Activated CD8-positive, alpha-beta memory T cell treated with anti-CD3 and anti-CD28 coated beads, Interleukin-2, amount 50 U/mL, for 4 hours (primary cell): ENCODE measurements around the gene ANKRD63.

Experiments
- DNase-seq: peaks from one replicate; pipeline ENCODE4 v3.0.0-alpha.2; 2020

The ANKRD63 gene

GRCh38 chr15:40312370-40313158, 29.7 kb upstream of the ANKRD63 start:
- DNase-seq: no peak

GRCh38 chr15:40310993-40311392, 28.1 kb upstream of the ANKRD63 start:
- no peak for DNase-seq

- DNase-seq: peak; percentile 58
Observed at GRCh38 chr15:40310001-40310959, 27.4 kb upstream of the ANKRD63 start.

GRCh38 chr15:40309344-40309862, 26.5 kb upstream of the ANKRD63 start:
- DNase-seq: no peak

- peak; percentile 61 for DNase-seq
Observed at GRCh38 chr15:40307421-40308211, 24.8 kb upstream of the ANKRD63 start, which contains the start of gene PLCB2. Gene PLCB2, minus strand, starts transcription at chr15:40307935. Its CDS starts 263 bp downstream, at chr15:40307672.

- DNase-seq: no peak
Observed at GRCh38 chr15:40306908-40307307, 24.0 kb upstream of the ANKRD63 start.

GRCh38 chr15:40306371-40306770, 23.5 kb upstream of the ANKRD63 start:
- no peak for DNase-seq

GRCh38 chr15:40305281-40305680, 22.4 kb upstream of the ANKRD63 start:
- no peak for DNase-seq

- no peak for DNase-seq
Observed at GRCh38 chr15:40303576-40303975, 20.7 kb upstream of the ANKRD63 start.

GRCh38 chr15:40302981-40303380, 20.1 kb upstream of the ANKRD63 start:
- DNase-seq: no peak

GRCh38 chr15:40302288-40302886, 19.5 kb upstream of the ANKRD63 start:
- no peak for DNase-seq

- no peak for DNase-seq
Observed at GRCh38 chr15:40301467-40302179, 18.8 kb upstream of the ANKRD63 start.

GRCh38 chr15:40300771-40301170, 17.9 kb upstream of the ANKRD63 start:
- DNase-seq: no peak

GRCh38 chr15:40300367-40300766, 17.5 kb upstream of the ANKRD63 start:
- no peak for DNase-seq

GRCh38 chr15:40298216-40298935, 15.5 kb upstream of the ANKRD63 start:
- no peak for DNase-seq

GRCh38 chr15:40297356-40297755, 14.5 kb upstream of the ANKRD63 start:
- DNase-seq: no peak

- no peak for DNase-seq
Observed at GRCh38 chr15:40296561-40297230, 13.8 kb upstream of the ANKRD63 start.

- no peak for DNase-seq
Observed at GRCh38 chr15:40295877-40296560, 13.2 kb upstream of the ANKRD63 start.

GRCh38 chr15:40295297-40295696, 12.4 kb upstream of the ANKRD63 start:
- no peak for DNase-seq
